Epithelial cell of esophagus (primary cell): ENCODE measurements around the gene SEC31B.

Experiments used
- DNase-seq: peaks from one replicate; pipeline ENCODE4 v3.0.0; 2010; ENCODE audit warnings: low read depth
- H3K4me3 ChIP-seq: 2 replicates; pipeline ENCODE4 v1.5.1; 2011; ENCODE audit warnings: mild to moderate bottlenecking, low read length, control low read depth
- CTCF ChIP-seq: IDR thresholded peaks from 2 replicates; pipeline ENCODE4 v1.5.1; 2011; ENCODE audit warnings: low read depth, mild to moderate bottlenecking, low read length, control low read depth, inconsistent platforms; ENCODE audit not compliant: insufficient read depth; ENCODE audit errors: missing control alignments

Gene SEC31B

GRCh38 chr10:100504096-100504495 lies 15.6 kb downstream of the SEC31B start:
- TF ChIP-seq CTCF: no peak

GRCh38 chr10:100502926-100503494 lies 16.7 kb downstream of the SEC31B start:
- TF ChIP-seq CTCF: no peak
- DNase-seq: no peak
- H3K4me3 ChIP-seq: no peak overlapping the region

More at GRCh38 chr10:100504096-100504495, 15.6 kb downstream of the SEC31B start:
- H3K4me3 ChIP-seq: no peak overlapping the region
- no peak for DNase-seq

GRCh38 chr10:100501423-100501822 lies 18.2 kb downstream of the SEC31B start:
- TF ChIP-seq CTCF: no peak
- no peak overlapping the region for H3K4me3 ChIP-seq
- no peak for DNase-seq

- no peak overlapping the region for H3K4me3 ChIP-seq
- DNase-seq: no peak
- TF ChIP-seq CTCF: no peak
Measured at GRCh38 chr10:100498059-100498458, 21.6 kb downstream of the SEC31B start.

- no peak for TF ChIP-seq CTCF
- H3K4me3 ChIP-seq: no peak overlapping the region
- DNase-seq: no peak
Measured at GRCh38 chr10:100496567-100496966, 23.1 kb downstream of the SEC31B start.

- no peak overlapping the region for H3K4me3 ChIP-seq
- DNase-seq: no peak
- no peak for TF ChIP-seq CTCF
Measured at GRCh38 chr10:100490531-100490930, 29.1 kb downstream of the SEC31B start.

GRCh38 chr10:100489396-100489795 lies 30.3 kb downstream of the SEC31B start:
- DNase-seq: no peak
- H3K4me3 ChIP-seq: no peak overlapping the region
- TF ChIP-seq CTCF: no peak
